ENCODE data around the gene EVX2. TPM values are rescaled to one million over a fixed set of nuclear protein-coding genes. Genes with fewer than 3 reads are reported as not detected.

EVX2 gene
- total RNA-seq, 1 donor from 2014 or later = 1.2 TPM

DNA sequence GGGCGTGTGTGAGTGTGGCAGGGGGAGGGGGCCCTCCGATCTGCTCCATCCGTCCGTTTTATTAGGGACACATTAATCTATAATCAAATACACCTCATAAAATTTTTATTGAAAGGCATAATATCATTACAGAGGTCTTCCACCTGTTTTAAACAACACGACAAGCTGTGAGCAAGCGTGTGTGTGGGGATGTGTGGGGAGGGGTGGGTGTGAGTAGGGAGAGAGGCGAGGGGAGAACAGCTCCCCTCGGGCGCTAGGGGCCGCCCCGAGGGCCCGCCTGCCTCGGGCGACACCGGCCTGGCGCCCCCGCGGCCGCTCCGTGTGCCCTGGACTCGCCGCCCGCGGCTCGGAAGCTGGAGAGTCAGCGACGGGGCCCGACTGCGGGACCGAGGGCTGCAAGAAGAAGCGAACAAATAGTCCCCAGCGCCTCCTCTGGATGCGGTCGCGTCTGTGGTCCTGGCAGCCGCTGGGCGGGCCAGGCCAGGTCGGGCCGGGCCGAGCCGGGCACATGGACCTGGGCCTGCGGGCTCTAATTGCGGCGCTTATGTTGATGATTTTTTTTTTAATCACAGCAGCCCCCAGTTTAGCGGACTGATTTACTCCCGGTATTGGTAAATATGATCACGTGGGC, 38.4 kb upstream of the EVX2 start:
- DNase-seq (ENCODE audit: low spot score) = no peak

DNA sequence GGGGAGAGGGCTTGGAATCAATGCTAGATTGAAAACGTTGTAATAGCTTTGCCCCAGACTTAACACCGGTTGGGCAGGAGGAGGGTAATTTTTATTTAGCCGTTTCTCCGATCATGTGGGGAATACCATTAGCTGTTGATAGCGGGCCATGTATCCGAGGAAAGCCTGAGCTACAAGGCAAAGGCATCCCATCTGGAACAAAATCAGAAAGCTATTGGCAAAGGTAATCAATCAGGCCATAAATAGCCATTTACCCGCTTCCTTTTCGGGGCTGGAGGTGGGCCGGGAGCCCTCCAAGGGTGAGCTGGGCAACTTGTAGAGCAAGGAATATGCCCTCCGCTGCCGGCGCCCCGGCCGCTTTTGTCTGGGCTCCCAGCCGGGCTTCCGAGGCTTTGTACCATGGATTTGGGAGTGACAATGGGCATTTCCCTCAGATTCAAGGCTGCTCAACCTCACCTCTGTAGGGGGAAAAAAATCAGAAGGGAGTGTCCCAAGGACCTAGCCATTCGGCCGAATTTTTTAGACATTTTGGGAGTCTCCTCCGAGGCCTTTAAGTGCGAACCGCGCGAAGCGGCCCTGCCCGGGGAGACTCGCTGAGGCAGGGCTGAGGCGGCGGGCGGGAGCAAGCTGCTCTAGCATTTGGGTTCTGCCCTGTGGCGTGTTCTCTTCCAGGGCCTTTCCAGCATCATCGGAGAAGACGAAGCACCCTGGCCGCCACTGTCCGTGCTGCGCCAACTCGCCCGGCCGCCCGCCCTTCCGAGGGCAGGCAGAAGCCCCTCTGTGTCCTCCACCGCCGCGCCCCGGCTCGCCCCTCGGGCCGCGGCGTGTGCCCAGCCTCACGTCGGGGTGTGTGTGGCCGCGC, 37.7 kb upstream of the EVX2 start:
- no peak for DNase-seq (ENCODE audit: low spot score)

DNA sequence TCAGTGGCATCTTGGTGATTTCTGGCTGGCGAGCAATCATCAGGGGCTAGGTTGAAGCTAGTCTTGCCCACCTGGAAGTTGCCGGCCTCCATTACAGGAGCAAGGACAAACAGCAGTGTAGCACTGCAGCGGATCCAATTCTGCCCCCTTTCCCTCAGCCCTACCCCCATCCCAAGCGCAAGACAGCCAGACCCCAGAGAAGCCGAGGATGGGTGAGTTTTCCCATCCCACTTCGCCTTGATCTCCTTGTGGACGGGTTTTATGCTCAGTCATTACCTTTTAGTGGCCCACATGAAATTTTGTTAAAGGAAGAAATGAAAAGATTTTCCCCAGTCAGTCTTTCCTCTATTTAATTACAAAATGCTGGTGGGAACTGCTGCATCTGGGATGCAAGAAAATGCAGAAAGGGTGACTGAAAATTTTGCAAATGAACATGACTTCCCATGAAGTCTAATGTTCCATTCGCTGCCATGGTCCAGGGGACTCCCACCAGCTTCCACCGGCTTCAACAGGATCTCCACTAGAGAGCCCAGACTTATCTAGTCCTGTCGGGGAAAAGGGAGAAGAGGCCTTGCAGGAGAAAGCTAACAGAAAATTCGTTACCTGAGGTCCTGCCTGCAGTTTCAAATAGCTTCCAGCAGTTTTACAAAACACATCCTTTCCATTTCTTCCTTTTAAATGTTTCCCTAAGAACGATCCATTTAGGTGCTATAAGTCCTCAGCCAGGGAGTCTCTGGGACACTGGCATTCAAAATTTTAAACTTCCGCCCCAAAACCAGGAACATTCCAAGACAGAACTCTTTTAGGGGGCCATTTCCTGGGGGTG, 36.8 kb upstream of the EVX2 start:
- DNase-seq (ENCODE audit: low spot score) = no peak

DNA sequence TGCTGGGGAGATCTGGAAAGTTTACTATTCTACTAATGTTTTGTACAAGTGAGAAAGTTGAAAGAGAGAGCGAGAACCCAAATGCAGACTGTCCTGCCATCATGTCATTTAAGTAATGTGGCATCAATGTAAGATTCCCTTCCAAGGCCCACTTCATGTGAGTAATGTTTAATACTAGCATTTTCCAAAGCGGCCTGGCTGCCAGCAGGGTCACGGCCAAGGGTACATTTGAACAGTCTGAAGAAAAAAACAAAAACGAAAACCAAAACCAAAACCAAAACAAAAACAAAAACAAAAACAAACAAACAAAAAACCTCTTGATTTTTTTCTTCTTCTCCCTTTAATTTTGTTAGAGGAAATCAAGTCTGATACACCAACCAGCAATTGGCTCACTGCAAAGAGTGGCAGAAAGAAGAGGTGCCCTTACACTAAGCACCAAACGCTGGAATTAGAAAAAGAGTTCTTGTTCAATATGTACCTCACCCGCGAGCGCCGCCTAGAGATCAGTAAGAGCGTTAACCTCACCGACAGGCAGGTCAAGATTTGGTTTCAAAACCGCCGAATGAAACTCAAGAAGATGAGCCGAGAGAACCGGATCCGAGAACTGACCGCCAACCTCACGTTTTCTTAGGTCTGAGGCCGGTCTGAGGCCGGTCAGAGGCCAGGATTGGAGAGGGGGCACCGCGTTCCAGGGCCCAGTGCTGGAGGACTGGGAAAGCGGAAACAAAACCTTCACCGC, 35.0 kb upstream of the EVX2 start:
- no peak for DNase-seq (ENCODE audit: low spot score)

DNA sequence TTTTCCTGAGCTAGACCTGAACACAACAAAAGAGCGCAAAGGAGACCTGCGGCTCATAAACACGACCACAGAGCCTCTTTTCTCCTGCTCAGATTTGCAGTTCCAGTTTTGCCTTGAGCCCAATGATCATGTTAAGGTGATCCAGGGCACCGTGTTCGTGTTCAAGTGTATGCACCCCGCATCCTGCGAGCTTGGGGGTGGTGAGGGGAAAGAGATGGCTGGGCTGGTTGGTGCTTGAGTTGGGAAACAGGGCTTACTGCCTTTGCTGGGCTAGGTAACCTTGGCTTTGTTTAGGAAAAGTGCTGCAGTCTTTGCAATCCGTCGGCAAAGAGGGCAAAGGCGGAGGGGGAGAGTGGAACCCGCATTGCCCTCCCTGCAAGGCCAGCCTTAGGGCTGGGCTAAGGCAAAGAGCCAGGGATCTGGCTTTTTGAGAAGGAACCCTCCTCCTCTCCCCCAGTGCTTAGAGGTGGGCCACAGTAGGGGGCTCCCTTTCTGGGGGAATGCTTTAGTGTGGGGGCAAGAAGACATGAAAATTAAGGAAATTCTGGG, 34.1 kb upstream of the EVX2 start:
- DNase-seq (ENCODE audit: low spot score) = no peak

DNA sequence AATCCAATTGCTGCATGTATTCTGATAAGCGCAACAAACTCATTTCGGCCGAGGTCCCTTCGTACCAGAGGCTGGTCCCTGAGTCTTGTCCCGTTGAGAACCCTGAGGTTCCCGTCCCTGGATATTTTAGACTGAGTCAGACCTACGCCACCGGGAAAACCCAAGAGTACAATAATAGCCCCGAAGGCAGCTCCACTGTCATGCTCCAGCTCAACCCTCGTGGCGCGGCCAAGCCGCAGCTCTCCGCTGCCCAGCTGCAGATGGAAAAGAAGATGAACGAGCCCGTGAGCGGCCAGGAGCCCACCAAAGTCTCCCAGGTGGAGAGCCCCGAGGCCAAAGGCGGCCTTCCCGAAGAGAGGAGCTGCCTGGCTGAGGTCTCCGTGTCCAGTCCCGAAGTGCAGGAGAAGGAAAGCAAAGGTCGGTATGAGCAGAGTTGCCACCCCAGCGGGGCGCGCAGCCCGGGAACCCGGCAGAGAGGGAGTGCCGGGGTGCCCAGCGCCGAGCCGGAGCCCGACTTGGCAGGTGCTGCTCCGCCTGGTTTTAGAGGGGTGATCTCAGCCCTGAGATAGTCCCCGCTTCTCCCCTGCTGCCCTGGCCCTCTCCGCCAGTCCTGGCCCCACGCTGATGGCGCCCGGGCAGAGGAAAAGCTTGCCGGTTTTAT, 33.5 kb upstream of the EVX2 start:
- no peak for DNase-seq (ENCODE audit: low spot score)

DNA sequence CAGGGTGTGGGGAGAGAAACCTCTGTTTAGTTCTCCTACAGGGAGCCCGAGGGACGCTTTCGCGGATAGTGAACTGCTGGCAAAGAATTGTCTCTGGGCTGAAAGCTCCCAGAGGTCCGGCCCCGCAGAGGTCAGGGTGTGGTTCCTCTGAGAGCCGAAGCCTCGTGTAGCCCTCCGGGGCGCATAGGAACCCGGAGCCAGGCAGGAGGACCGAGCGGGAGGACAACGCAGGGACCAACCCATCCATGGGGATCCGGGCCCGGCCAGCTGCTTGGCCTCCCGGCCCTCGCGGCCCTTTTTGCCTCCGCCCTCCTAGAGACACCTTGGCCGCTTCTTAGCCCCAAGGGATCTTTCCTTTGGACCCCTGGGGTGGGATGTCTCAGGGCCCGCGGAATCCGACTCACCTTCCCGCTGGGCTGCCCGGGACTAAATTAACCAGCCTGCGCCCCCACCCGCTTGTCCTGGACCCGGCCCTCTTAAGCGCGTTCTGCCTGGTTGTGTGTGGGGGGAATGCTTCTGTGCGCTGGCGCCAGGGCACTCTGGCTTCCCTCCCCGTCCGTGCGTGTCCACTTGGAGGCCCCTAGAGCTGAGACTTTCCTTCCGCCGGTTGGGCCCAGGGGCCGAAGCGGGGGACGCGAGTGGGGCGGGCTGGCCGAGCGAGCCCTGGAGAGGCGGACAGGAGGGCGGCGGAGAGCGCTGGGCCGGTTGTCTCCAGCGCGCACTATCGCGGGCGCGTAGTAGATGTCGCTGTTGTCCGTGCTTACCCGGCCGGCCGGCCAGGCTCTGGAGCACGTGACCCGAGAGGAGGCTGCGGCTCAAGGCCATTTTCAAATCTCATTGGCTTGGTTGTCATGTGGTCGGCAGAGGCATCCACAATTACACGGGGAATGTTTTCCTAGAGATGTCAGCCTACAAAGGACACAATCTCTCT, 32.4 kb upstream of the EVX2 start, which contains the start of gene HOXD10:
TSS of gene HOXD10 (plus strand) at position 896 of the 931 bp plus-strand sequence. CDS start 56 bp downstream, outside the sequence.
- no peak for DNase-seq (ENCODE audit: low spot score)

DNA sequence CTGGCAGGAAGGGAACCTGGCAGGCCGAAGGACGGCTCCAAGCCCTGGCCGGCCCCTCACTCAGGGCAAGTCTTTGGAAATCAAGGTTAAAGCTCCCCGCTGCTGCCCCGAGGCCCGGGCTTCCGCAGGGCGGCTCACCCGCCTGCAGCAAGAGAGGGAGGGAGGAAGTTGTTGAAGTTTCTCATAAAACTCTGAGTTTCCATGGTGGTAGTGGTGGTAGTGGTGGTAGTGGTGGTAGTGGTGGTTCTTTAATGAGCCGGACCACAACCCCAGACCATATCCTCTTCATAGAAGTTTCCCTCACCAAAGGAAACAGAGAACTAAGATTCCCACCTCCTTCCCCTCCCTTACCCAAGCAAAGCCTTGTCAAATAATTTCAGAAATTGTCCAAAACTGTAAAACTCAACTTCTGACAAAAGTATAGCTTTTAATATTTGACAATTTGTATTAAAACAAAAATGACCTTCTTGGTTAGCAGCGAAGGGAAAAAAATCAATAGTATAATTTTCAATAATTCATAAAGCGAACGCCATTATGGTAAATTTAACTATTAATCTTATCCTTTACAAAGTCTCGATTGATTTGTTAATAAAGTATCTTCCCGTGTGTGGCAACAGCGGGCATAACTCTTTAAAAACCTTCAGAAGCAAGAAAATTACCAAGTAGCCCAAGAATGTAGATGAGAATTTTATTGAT, 31.3 kb upstream of the EVX2 start:
- no peak for DNase-seq (ENCODE audit: low spot score)

DNA sequence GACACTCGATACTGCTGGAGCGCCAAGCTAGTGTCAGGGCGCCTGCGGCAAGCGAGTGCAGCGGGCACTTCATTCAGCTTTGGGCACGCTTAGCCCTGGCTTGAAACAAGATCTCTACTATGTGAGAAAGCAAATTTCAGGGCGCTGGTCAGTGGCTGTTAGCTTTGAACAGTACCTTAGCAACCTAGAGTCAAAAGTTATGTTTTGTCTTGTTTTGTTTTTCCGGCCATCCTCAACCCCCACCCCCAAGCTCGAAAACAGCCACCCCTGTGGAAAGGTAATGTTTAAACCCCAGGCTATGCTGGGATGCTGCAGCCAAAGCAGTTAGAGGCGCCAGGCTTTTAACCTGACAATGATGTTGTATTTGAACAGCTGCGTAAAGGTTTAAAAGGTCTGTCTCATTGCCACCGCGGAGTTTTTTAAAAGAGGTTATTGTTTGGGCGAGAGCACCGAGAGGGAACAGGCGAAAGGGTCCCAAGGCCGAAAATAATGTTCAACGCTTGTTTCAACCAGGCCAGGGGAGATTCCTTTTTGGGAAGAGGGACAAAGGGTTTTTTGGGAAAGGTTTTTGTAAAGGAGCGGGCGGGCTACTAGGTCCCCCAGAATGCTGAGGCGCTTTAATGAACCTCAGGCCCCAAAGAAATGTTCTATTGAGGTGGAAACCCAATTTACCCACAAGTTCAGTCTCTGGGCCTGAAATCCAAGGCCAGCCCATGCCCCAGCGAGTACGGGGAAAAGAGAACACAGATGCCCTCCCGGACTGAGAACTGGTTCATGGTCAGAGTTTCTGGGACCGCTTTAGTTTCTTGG, 30.6 kb upstream of the EVX2 start:
- no peak for DNase-seq (ENCODE audit: low spot score)

DNA sequence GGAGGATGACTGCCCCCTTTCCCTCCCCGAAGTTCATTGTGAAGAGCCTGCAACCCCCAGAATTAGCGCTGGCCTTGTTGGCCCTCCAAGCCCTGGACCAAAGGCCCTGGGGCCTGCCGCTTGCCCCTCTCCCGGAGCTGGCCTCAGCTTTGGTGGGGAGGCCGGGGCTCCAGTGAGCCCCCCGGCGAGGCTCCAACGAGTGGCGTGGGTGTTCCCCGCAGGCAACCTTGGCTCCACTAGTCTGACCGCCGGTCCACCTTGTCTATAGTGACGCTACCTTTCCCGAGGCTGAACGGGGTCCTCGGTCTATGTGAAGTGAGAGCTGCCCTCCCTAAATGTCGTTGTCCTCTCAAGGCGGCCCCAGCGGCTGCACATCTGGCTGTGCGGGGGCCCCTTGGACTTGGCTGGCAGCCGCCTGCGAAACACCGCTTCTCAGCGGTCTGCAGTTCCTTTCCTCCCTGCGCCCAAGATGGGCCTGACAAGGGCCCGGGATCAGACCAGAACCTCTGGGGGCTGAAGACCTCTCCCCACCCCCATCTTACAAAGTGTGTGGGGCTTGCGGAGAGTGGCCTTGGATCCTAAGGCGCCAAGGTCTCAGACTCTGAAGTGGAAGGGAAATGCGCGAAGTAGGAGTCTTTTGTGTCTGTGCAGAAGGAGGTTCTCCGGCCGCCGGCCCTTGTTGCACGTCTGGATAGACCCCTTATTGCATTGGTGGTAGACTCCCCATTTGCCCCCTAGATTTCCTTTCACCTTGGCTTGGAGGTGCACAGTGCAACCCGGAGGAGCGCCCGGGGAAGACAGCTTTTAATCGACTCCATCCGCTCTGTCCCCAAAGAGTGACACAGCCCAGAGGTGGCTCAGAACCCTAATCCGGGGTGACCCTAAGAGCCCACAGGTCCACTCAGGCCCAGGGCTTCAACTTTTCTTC, 28.9 kb upstream of the EVX2 start:
- DNase-seq (ENCODE audit: low spot score) = no peak

DNA sequence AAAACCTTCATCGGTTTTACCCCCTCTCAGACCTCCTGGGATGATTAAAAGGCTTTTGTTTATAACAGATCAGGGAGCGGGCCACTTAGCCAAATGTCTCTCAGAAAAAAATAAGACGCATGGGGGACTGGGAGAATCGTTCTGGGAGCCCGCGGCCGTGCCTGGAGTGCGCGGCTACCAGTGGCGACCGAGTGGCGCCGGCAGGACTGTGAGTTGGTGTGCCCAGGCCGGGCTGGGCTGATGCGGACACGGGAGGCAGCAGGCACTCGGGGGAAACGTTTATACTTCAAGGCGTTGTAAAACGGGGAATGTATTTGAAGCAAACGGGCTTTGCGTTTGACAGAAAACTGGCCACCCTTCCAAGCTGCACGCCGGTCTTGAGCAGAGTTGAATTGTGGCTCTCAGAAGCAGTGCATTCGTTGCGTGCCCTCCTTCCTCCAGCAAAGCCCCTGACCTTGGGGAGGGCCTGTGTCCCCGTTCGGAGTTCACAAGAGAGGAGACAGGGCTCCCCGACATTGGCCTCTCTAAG, 28.1 kb upstream of the EVX2 start:
- no peak for DNase-seq (ENCODE audit: low spot score)

DNA sequence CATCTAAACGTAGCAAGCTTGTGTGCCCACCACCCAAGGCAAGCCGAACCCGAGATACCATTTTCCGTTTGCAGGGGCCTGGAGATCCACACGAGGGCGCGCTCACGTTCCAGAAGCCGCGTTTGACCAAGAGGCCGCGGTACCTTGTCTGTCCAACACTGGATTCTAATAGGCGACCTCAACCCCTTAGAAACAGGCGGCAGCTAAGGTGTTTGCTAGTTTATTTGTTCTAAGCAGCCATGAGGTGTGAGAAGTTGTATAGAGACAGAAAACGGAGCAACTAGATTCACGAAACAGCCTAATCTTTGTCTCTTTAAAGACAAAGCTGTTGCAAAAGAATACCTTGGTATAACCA, 27.5 kb upstream of the EVX2 start:
- no peak for DNase-seq (ENCODE audit: low spot score)

DNA sequence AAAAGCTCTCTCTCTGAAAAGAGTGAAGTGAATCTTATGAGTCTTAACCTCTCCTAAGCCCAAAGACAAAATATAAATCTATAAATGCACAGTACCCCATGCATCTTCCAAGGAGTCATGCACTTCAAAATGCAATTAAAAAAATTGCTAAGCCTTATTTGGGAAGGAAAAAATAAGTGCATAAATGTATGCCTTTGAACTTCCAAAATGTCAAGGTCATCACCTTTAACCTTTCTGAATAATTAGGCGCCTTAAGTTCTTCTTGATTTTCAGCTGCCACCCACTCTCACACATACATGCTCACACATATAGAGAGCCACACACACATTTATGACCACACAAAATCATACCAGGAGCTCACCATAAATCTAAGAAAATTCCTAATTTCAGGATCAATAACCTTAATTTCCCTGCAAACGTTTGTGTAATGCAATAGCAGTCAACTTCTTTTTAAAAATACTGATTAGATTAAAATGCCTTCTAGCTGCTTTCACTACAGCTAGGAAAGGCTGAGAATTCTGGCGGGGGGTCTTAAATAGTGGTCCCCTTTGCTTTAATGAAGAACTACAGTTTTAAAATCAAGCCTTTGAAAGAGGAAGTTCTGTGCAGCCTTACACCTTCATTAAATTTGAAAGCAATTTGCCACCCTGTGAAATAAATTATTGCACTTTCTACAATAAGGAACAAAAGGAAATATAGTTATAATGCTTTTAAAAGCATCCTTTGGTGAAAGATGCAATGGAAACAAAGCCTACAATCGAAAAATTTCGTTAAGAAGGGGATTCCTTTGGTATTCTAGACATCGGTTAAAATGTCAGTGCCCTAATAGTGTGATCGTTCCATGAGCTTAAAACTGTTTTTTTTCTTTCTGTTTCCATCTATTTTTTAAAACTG, 26.9 kb upstream of the EVX2 start:
- DNase-seq (ENCODE audit: low spot score) = no peak

DNA sequence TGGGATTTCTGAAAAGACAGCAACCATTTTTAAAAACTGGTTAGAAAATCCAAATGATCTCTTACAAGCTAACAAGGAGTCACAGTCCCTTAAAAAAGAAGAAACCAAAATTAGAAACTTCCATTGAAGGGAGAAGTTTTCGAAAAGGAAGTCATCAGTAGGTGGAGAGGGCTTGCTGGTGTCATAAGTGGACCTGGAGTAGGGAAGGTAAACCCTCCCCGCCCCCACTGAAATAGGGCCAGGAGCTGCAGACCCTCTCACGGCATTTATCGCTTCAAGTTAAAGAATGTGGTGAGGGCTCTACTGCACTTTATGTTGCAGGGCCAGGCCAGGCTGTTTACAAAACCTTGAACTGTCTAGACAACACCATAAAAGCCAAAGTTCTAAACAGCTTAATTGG, 26.2 kb upstream of the EVX2 start:
- DNase-seq (ENCODE audit: low spot score) = no peak

DNA sequence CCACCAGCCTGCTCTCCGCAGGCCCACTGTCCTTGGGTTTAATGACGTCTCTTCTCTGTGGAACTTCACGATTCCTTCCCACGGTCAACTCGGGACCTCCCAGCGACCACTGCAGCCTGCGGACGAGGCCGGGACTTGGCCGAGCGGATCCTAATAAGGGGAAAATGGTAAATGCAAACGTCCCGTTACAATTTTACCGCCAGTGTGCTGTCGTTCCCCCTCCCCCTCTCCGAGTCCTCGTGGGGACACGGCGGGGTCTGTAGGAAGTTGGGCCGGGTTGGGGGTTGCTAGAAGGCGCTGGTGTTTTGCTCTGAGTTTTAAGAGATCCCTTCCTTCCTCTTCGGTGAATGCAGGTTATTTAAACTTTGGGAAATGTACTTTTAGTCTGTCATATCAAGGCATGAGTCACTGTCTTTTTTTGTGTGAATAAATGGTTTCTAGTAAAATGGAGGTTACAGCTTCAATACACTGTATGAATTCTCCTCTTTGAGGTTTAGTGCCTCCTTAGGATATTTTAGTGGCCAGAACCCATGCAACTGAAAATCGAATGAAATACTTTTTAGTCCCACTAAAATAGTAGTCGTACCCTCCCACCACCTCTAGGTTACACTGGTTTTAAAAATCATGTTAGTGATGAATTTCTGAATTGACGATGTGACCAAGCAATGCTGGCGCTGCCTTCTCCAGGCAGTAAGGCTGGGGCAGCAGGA, 25.6 kb upstream of the EVX2 start:
- no peak for DNase-seq (ENCODE audit: low spot score)
